Measurements from ENCODE around the gene RPS19BP1. TPM values are rescaled to one million over a fixed set of nuclear protein-coding genes. Genes with fewer than 3 reads are reported as not detected.

The RPS19BP1 gene
- total and polyA plus RNA-seq, 2 of the 8 experiments (the other 6 are each of a cell fraction or from before 2014, with no cell fraction given), result 77.9 to 97.9 TPM

DNA sequence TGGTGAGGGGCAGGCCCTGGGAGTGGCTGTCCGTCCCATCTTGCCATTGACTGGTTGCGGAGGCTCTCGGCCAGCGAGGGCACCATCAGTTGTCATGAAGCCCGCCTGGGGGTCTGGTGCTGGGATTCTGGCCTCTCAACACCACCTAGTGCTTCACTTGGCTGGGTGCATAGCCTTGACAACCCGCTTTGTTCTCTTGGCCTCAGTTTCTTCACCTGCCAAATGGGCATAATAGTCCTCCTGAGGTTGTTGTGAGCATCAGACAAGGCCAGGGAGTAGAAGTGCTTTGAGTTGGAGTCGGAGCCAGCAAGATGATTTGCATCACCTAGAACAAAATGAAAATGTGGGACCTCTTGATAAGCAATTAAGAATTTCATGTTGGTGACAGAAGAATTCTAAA, 36.5 kb upstream of the RPS19BP1 start:
- H2AK5ac ChIP-seq (ENCODE audit: low read depth, low read length), result no peak overlapping the region
- no peak overlapping the region for H3K9ac ChIP-seq (replicated peaks in 1 of 4; ENCODE audit: extremely low read depth in 1 of 4, low read depth in 3 of 4, low read length in 3 of 4)
- H2BK15ac ChIP-seq (ENCODE audit: low read length), result no peak overlapping the region
- H2BK120ac ChIP-seq (replicated peaks; ENCODE audit: low read depth, low read length), result no peak overlapping the region
- H3K18ac ChIP-seq (ENCODE audit: extremely low read depth, low read length), result no peak overlapping the region
- CTCF ChIA-PET (ENCODE audit: partially characterized antibody), result interaction anchor here (1.1 to 9.0 kb wide), 2 partner anchors 9 to 34 kb away, joined by 5 to 47 read pairs; no protein-coding TSS in a partner anchor
- TF ChIP-seq KDM1A (IDR thresholded peaks at IDR 0.05; ENCODE audit: borderline replicate concordance, low read length) (peak; percentile 48; the same call in 1 of the 2 replicates), SIX5 (IDR thresholded peaks at IDR 0.05; ENCODE audit: low read depth, low read length) (no peak)
- H2AFZ ChIP-seq (ENCODE audit: low read length), result no peak overlapping the region
- H3K79me1 ChIP-seq (ENCODE audit: low read depth, low read length), result peaks cover 2% of the 10 kb centered on the region; the same call in 1 of the 2 replicates
- H3K4me2 ChIP-seq (ENCODE audit: insufficient read depth in 1 of 2, low read depth in 2 of 2, low read length in 2 of 2), result no peak overlapping the region
- 0 out of 7 replicates have a peak, but pooled peaks cover 0 to 4% (median 0%) of the 10 kb centered on the region in 4 experiments for H3K4me1 ChIP-seq (replicated peaks in 1 of 4; ENCODE audit: control insufficient read depth in 3 of 4, insufficient read depth in 4 of 4, low read length in 3 of 4)
- H3K27ac ChIP-seq (ENCODE audit: low read depth, low read length), result no peak overlapping the region
- no peak overlapping the region for H3K56ac ChIP-seq (replicated peaks; ENCODE audit: insufficient read length, low read depth, low read length)
- H2BK12ac ChIP-seq (ENCODE audit: low read depth, low read length), result no peak overlapping the region
- peaks cover 0 to 3% of the 10 kb centered on the region in 2 experiments; a peak in 1 of 4 replicates for H3K9me3 ChIP-seq (ENCODE audit: insufficient read depth in 2 of 2, low read depth in 1 of 2, low read length in 1 of 2)
- H4K8ac ChIP-seq (ENCODE audit: extremely low read depth, insufficient read depth, low read length), result peak overlapping the region; percentile 40; the same call in 1 of the 2 replicates
- no peak overlapping the region for H4K5ac ChIP-seq (ENCODE audit: insufficient read length, low read depth, low read length)
- FAIRE-seq (no peak), DNase-seq (ENCODE audit: low read depth in 1 of 2, low spot score in 2 of 2) (no peak)
- peaks cover 11% of the 10 kb centered on the region; the same call in 1 of the 2 replicates for H3K23me2 ChIP-seq (ENCODE audit: low read depth, low read length)
- no peak overlapping the region for H2BK5ac ChIP-seq (ENCODE audit: low read depth, low read length)
- POLR2A ChIA-PET (ENCODE audit: partially characterized antibody), result interaction anchor here (1.0 kb wide), 1 partner anchor 12 kb away, joined by 3 read pairs; no protein-coding TSS in a partner anchor
- peaks cover 0 to 2% of the 10 kb centered on the region in 2 experiments; a peak in 2 of 4 replicates for H3K79me2 ChIP-seq (ENCODE audit: control insufficient read depth in 1 of 2, insufficient read depth in 2 of 2, low read length in 2 of 2)
- H3K23ac ChIP-seq (ENCODE audit: insufficient read length), result no peak overlapping the region
- H4K20me1 ChIP-seq (replicated peaks in 1 of 2; ENCODE audit: control insufficient read depth in 1 of 2, insufficient read depth in 2 of 2, low read length in 2 of 2), result peaks cover 0 to 9% of the 10 kb centered on the region in 2 experiments
- 92% methylated on average over 5 of the region's 7 CpGs; no CpG with 5 or more reads in 1 of the 2 experiments for WGBS, 2 experiments (ENCODE audit: extremely low coverage in 1 of 2, insufficient coverage in 1 of 2, insufficient read length in 1 of 2, insufficient replicate concordance in 2 of 2, low coverage in 1 of 2, low lambda C conversion rate in 2 of 2, missing lambda C conversion rate in 1 of 2)
- H4K91ac ChIP-seq (replicated peaks; ENCODE audit: insufficient read length, low read length), result no peak overlapping the region
- H3K27me3 ChIP-seq (replicated peaks in 1 of 4; ENCODE audit: control insufficient read depth in 3 of 4, extremely low read depth in 1 of 4, insufficient read depth in 3 of 4, low read length in 3 of 4), result peaks cover 0 to 3% (median 0%) of the 10 kb centered on the region in 4 experiments; a peak in 1 of 7 replicates
- no peak overlapping the region for H2BK20ac ChIP-seq (ENCODE audit: low read length)
- no peak overlapping the region for H3K4me3 ChIP-seq (ENCODE audit: extremely low read depth in 1 of 4, insufficient read depth in 2 of 4, low read depth in 3 of 4, low read length in 4 of 4)
- no peaks in the 10 kb centered on the region; a peak in 1 of 8 replicates for H3K36me3 ChIP-seq (ENCODE audit: control insufficient read depth in 2 of 4, insufficient read depth in 4 of 4, low read length in 3 of 4)
- H3K14ac ChIP-seq (ENCODE audit: insufficient read length), result no peak overlapping the region
- no peak overlapping the region for H3K4ac ChIP-seq (replicated peaks; ENCODE audit: insufficient read length, low read depth, low read length)
